Pancreas (tissue), 10 donors: Measurements from ENCODE around the gene LTBP2. TPM values are rescaled to one million over a fixed set of nuclear protein-coding genes. Genes with fewer than 3 reads are reported as not detected.

Experiments used
- ATAC-seq, 4 donors: fragments of 200-7000 bp; cut with Tn5 transposase; one replicate each; pipeline versions ENCODE4 v1.8.0 to v1.9.1; 2020; ENCODE audit warnings: mild to moderate bottlenecking in 4 of 4, moderate library complexity in 4 of 4
- DNase-seq, 6 donors: peaks; one replicate each; pipeline ENCODE4 v3.0.0-alpha.2; 2020
- FAIRE-seq: peaks from 2 replicates; lab custom pipeline; 2012; peaks lifted over from hg19 to GRCh38; lab: Jason Lieb, UNC
- H3K27ac ChIP-seq, 4 donors: fragments of 200-600 bp; sonication (generic); 1 replicate in 3 of 4; 2 replicates in 1 of 4; pipeline versions ENCODE4 v1.5.0 to v1.8.0; 2020
- H3K27me3 ChIP-seq, 4 donors: fragments of 200-600 bp; one replicate each; pipeline ENCODE4 v1.8.0; 2021
- H3K36me3 ChIP-seq, 3 donors: fragments of 200-600 bp; sonication (generic) in 1 of 3; one replicate each; pipeline versions ENCODE4 v1.5.0 to v1.8.0; 2020 to 2021
- H3K4me1 ChIP-seq, 3 donors: fragments of 200-600 bp; one replicate each; pipeline ENCODE4 v1.8.0; 2021
- H3K4me3 ChIP-seq, 4 donors: fragments of 200-600 bp; sonication (generic) in 2 of 4; one replicate each; pipeline versions ENCODE4 v1.5.0 to v1.8.0; 2020 to 2021
- H3K9me3 ChIP-seq, 4 donors: fragments of 200-600 bp; one replicate each; pipeline ENCODE4 v1.8.0; 2021
- WGBS, 2 donors: extraction: QIAGEN DNeasy Blood & Tissue Kit; methylation state at CpG; one replicate each; pipeline ENCODE4 v1.1.7; 2013; 5-methylcytosine and 5-hydroxymethylcytosine counted together
- intact Hi-C, 3 donors: fragments of 100-400 bp; cut with DNase I; formaldehyde crosslinking; loops; one replicate each; pipeline versions ENCODE4 v1.11.1 to v1.14.2; 2022
- polyA plus RNA-seq, 2 donors: library from polyadenylated mRNA; stranded (reverse); fragments of 200-250 nt; gene quantifications; one replicate each; pipeline ENCODE4 v1.2.3, GENCODE V29; 2013
- total RNA-seq, 6 donors: library from RNA; stranded (reverse); fragmentation: NEBNext Ultra II Directional in 4 of 6; extraction: Animal tissue kit (Norgen Biotek cat#: 25700) in 4 of 6; gene quantifications; one replicate each; pipeline versions ENCODE4 v1.2.1 to v1.2.4, GENCODE V29; 2021 to 2023
- TF ChIP-seq, protein P1 (sequence below), 4 donors: fragments of 200-600 bp; sonication (generic) in 3 of 4; IDR thresholded peaks; one replicate each; pipeline versions ENCODE4 v1.5.0 to v1.8.0; 2021; ENCODE audit warnings: antibody characterized with exemption in 4 of 4
- donor health status: healthy with polysubstance abuse.
- donor health status: DM: no; HTN: no; CAD: no; lungs with moderate emphysema.
- donor health status: DM: no; HTN: no; CAD: no.
- donor health status: control.
- donor health status: control.
- donor health status: Bipolar disorder and iron deficiency.
- donor health status: DM: yes; HTN: yes; CAD: no.
- donor health status: DM: no; HTN: no; CAD: no.
- donor health status: DM: no; HTN: no; CAD: no.
- donor health status: DM: yes; HTN: yes; CAD: no.

Gene LTBP2
- total and polyA plus RNA-seq, 8 donors, result 1.8 to 18.1 (median 4.7) TPM

GRCh38 chr14:74562515-74563232 is 49.4 kb downstream of the LTBP2 start:
- Histone ChIP-seq H3K4me3 (no peak overlapping the region), H3K27me3 (no peaks in the 10 kb centered on the region), H3K36me3 (no peaks in the 10 kb centered on the region), H3K9me3 (no peaks in the 10 kb centered on the region), H3K27ac (no peak overlapping the region), H3K4me1 (no peaks in the 10 kb centered on the region)
- intact Hi-C loops, result no loop called here
- TF ChIP-seq, protein P1, sequence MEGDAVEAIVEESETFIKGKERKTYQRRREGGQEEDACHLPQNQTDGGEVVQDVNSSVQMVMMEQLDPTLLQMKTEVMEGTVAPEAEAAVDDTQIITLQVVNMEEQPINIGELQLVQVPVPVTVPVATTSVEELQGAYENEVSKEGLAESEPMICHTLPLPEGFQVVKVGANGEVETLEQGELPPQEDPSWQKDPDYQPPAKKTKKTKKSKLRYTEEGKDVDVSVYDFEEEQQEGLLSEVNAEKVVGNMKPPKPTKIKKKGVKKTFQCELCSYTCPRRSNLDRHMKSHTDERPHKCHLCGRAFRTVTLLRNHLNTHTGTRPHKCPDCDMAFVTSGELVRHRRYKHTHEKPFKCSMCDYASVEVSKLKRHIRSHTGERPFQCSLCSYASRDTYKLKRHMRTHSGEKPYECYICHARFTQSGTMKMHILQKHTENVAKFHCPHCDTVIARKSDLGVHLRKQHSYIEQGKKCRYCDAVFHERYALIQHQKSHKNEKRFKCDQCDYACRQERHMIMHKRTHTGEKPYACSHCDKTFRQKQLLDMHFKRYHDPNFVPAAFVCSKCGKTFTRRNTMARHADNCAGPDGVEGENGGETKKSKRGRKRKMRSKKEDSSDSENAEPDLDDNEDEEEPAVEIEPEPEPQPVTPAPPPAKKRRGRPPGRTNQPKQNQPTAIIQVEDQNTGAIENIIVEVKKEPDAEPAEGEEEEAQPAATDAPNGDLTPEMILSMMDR (IDR thresholded peaks at IDR 0.05), result no peak
- DNase-seq (no peak), ATAC-seq (no peak), FAIRE-seq (no peak)
- 56 to 60% methylated on average over 3 of the region's 3 CpGs for WGBS, 2 donors

- Histone ChIP-seq H3K4me3 (no peak overlapping the region), H3K36me3 (no peaks in the 10 kb centered on the region), H3K9me3 (no peaks in the 10 kb centered on the region), H3K4me1 (no peaks in the 10 kb centered on the region), H3K27me3 (no peaks in the 10 kb centered on the region), H3K27ac (no peak overlapping the region)
- WGBS, 2 donors, result 87 to 92% methylated on average over 1 of the region's 1 CpG
- TF ChIP-seq, protein P1 (IDR thresholded peaks at IDR 0.05), result no peak
- no peak for ATAC-seq
- intact Hi-C loops, result no loop called here
- no peak for FAIRE-seq
- no peak for DNase-seq
These were observed 53.4 kb downstream of the LTBP2 start for GRCh38 chr14:74558655-74559054.

DNA sequence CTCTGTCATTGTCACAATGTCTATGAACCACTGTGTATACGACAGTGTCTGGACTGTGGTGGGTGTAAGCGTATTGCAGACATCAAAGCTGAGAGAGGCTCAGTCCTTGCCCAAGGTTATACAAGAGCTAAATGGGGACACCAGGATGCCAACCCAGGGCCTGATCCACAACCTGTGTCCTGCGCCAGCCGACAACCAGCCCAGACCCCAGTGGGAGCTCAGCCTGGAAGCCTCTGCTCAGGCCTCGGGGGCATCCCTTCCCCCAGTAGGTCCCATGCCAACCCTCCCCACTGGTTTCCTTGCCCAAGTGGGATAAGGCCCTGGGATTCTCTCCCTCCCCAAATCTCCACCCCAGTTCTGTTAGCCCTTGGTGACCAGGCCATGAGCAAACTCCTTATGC is 54.3 kb downstream of the LTBP2 start:
- TF ChIP-seq, protein P1 (IDR thresholded peaks at IDR 0.05), result no peak
- FAIRE-seq, result no peak

GRCh38 chr14:74555476-74556050 is 56.5 kb downstream of the LTBP2 start:
- DNase-seq (peak in 1 of 6 donors; percentile 60), FAIRE-seq (no peak), ATAC-seq (no peak)
- WGBS, 2 donors, result 94 to 96% methylated on average over 15 of the region's 15 CpGs
- H3K4me3 ChIP-seq, result no peak overlapping the region
- H3K4me1 ChIP-seq, result no peaks in the 10 kb centered on the region
- H3K27ac ChIP-seq, result no peak overlapping the region
- no peaks in the 10 kb centered on the region for H3K9me3 ChIP-seq
- intact Hi-C loops, result no loop called here
- TF ChIP-seq, protein P1 (IDR thresholded peaks at IDR 0.05), result no peak
- H3K36me3 ChIP-seq, result no peaks in the 10 kb centered on the region
- no peaks in the 10 kb centered on the region for H3K27me3 ChIP-seq

More for the DNA sequence above, 54.3 kb downstream of the LTBP2 start:
- Histone ChIP-seq H3K27me3 (no peaks in the 10 kb centered on the region), H3K4me3 (no peak overlapping the region), H3K4me1 (no peaks in the 10 kb centered on the region), H3K9me3 (no peaks in the 10 kb centered on the region), H3K36me3 (no peaks in the 10 kb centered on the region), H3K27ac (no peak overlapping the region)
- intact Hi-C loops, result no loop called here
- DNase-seq, result no peak
- ATAC-seq, result no peak
- 78 to 79% methylated on average over 5 of the region's 5 CpGs for WGBS, 2 donors
